Neural cell (in vitro differentiated cells): ENCODE results near the gene SH3BGRL2.

Experiments
- CTCF ChIP-seq: fragments of 450-650 bp; IDR thresholded peaks from 2 replicates; pipeline ENCODE4 v1.5.1; 2014; ENCODE audit warnings: antibody characterized with exemption, mild to moderate bottlenecking, moderate library complexity; ENCODE audit not compliant: poor library complexity, severe bottlenecking
- EP300 ChIP-seq: fragments of 450-650 bp; conservative IDR thresholded peaks from 2 replicates; pipeline ENCODE4 v1.6.1; 2014; ENCODE audit warnings: antibody characterized with exemption, mild to moderate bottlenecking, moderate library complexity; ENCODE audit not compliant: poor library complexity, severe bottlenecking
- EZH2 ChIP-seq: fragments of 200-600, 300-800 bp; shearing (Covaris generic), sonication (generic); IDR thresholded peaks from 2 replicates; pipeline ENCODE4 v1.6.1; 2014; ENCODE audit warnings: antibody characterized with exemption, low read length, borderline replicate concordance, mild to moderate bottlenecking; ENCODE audit not compliant: insufficient read depth, poor library complexity, severe bottlenecking
- MXI1 ChIP-seq: fragments of 450-650 bp; conservative IDR thresholded peaks from 2 replicates; pipeline ENCODE4 v1.6.1; 2014; ENCODE audit warnings: antibody characterized with exemption, mild to moderate bottlenecking; ENCODE audit not compliant: poor library complexity, severe bottlenecking
- POLR2AphosphoS5 ChIP-seq: IDR thresholded peaks from 2 replicates; pipeline ENCODE4 v1.6.1; 2012
- RAD21 ChIP-seq: fragments of 450-650 bp; conservative IDR thresholded peaks from 2 replicates; pipeline ENCODE4 v1.6.1; 2014; ENCODE audit warnings: antibody characterized with exemption, mild to moderate bottlenecking, moderate library complexity
- REST ChIP-seq: IDR thresholded peaks from 2 replicates; pipeline ENCODE4 v1.6.1; 2012; ENCODE audit warnings: borderline replicate concordance
- TAF1 ChIP-seq: IDR thresholded peaks from 2 replicates; pipeline ENCODE4 v1.6.1; 2012; ENCODE audit warnings: low read depth

GRCh38 chr6:79599725-79600259 lies 31.3 kb upstream of the SH3BGRL2 start:
- no peak for TF ChIP-seq CTCF
- no peak for TF ChIP-seq EP300
- TF ChIP-seq RAD21 = no peak
- TF ChIP-seq POLR2AphosphoS5 = no peak
- no peak for TF ChIP-seq MXI1
- TF ChIP-seq EZH2 = no peak
- TF ChIP-seq TAF1 = no peak
- no peak for TF ChIP-seq REST
